Osteoblast (primary cell): ENCODE results near the gene RBM39. TPM values are rescaled to one million over a fixed set of nuclear protein-coding genes. Genes with fewer than 3 reads are reported as not detected.

Experiments
- DNase-seq: peaks from one replicate; pipeline ENCODE4 v3.0.0; 2011; ENCODE audit warnings: low spot score, mixed read lengths; ENCODE audit not compliant: insufficient read length; ENCODE audit errors: missing footprints
- H2AFZ ChIP-seq: 2 replicates; pipeline ENCODE4 v1.6.0; 2011; ENCODE audit warnings: mild to moderate bottlenecking, low read length
- H3K27ac ChIP-seq: 2 replicates; pipeline ENCODE4 v1.5.1; 2011; ENCODE audit warnings: mild to moderate bottlenecking, low read depth, low read length, moderate library complexity
- H3K27me3 ChIP-seq: 2 replicates; pipeline ENCODE4 v1.6.0; 2012; ENCODE audit warnings: mild to moderate bottlenecking, control low read depth, inconsistent platforms, low read length, moderate library complexity; ENCODE audit not compliant: insufficient read depth
- H3K36me3 ChIP-seq: 2 replicates; pipeline ENCODE4 v1.5.1; 2011; ENCODE audit warnings: mild to moderate bottlenecking, low read length, control low read depth, moderate library complexity; ENCODE audit not compliant: insufficient read depth
- H3K4me1 ChIP-seq: 2 replicates; pipeline ENCODE4 v1.5.1; 2011; ENCODE audit warnings: mild to moderate bottlenecking, low read length, control low read depth, moderate library complexity; ENCODE audit not compliant: insufficient read depth
- H3K4me2 ChIP-seq: 2 replicates; pipeline ENCODE4 v1.6.0; 2011; ENCODE audit warnings: mild to moderate bottlenecking, low read length; ENCODE audit not compliant: insufficient read depth
- H3K4me3 ChIP-seq: fragments of 200-600 bp; sonication (generic); 3 replicates; pipeline ENCODE4 v1.5.1; 2012; ENCODE audit warnings: mild to moderate bottlenecking, low read length, inconsistent platforms; ENCODE audit not compliant: insufficient read depth
- H3K79me2 ChIP-seq: 2 replicates; pipeline ENCODE4 v1.6.0; 2012; ENCODE audit warnings: mild to moderate bottlenecking, low read length, control low read depth, inconsistent platforms; ENCODE audit not compliant: insufficient read depth
- H3K9me3 ChIP-seq: 2 replicates; pipeline ENCODE4 v1.5.1; 2011; ENCODE audit warnings: low read depth, low read length, control low read depth
- H4K20me1 ChIP-seq: 2 replicates; pipeline ENCODE4 v1.6.0; 2012; ENCODE audit warnings: mild to moderate bottlenecking, low read length, control low read depth; ENCODE audit not compliant: insufficient read depth
- CTCF ChIP-seq: IDR thresholded peaks from 2 replicates; pipeline ENCODE4 v1.5.1; 2011; ENCODE audit warnings: mild to moderate bottlenecking, low read depth, low read length, moderate library complexity; ENCODE audit errors: extremely low read depth
- total RNA-seq: library from RNA; depleted of rRNA; stranded (reverse); fragments of >200 nt; gene quantifications from 2 replicates; pipeline ENCODE4 v1.2.3, GENCODE V29; 2012

RBM39 gene
- total RNA-seq, 1 donor: 300 TPM

- no peaks in the 10 kb centered on the region for H4K20me1 ChIP-seq
- DNase-seq: peak; percentile 41
- H3K27ac ChIP-seq: peak overlapping the region; percentile 93
- no peaks in the 10 kb centered on the region for H3K9me3 ChIP-seq
- H3K4me2 ChIP-seq: peak overlapping the region; percentile 80
- H3K4me1 ChIP-seq: peaks cover 37% of the 10 kb centered on the region
- TF ChIP-seq CTCF: no peak
- no peaks in the 10 kb centered on the region for H3K27me3 ChIP-seq
- peaks cover 10% of the 10 kb centered on the region for H3K36me3 ChIP-seq
- no peak overlapping the region for H2AFZ ChIP-seq
- H3K79me2 ChIP-seq: peaks cover 54% of the 10 kb centered on the region
- peak overlapping the region; percentile 83 for H3K4me3 ChIP-seq
Observed at GRCh38 chr20:35772563-35773058, 30.6 kb upstream of the RBM39 start.

- Histone ChIP-seq H3K4me1 (peaks cover 37% of the 10 kb centered on the region), H4K20me1 (no peaks in the 10 kb centered on the region), H3K36me3 (peaks cover 10% of the 10 kb centered on the region), H3K27ac (peak within 1 kb of the TSS; percentile 93), H3K4me2 (peak within 1 kb of the TSS; percentile 80), H3K27me3 (no peaks in the 10 kb centered on the region), H3K4me3 (peak within 1 kb of the TSS; percentile 83), H3K79me2 (peaks cover 47% of the 10 kb centered on the region), H2AFZ (peak within 1 kb of the TSS; percentile 79), H3K9me3 (no peaks in the 10 kb centered on the region)
- peak; percentile 99 for DNase-seq
- TF ChIP-seq CTCF: no peak
Observed at GRCh38 chr20:35771689-35772562, 29.9 kb upstream of the RBM39 start, which contains the start of gene PHF20. PHF20 (plus strand) TSS chr20:35772015; CDS start chr20:35801523, 29,508 bp downstream.

- Histone ChIP-seq H3K9me3 (no peaks in the 10 kb centered on the region), H3K4me2 (peak overlapping the region; percentile 57), H3K4me1 (peaks cover 37% of the 10 kb centered on the region), H2AFZ (peak overlapping the region; percentile 79), H4K20me1 (no peaks in the 10 kb centered on the region), H3K36me3 (peaks cover 10% of the 10 kb centered on the region), H3K27ac (peak overlapping the region; percentile 93), H3K79me2 (peaks cover 41% of the 10 kb centered on the region), H3K27me3 (no peaks in the 10 kb centered on the region), H3K4me3 (peak overlapping the region; percentile 83)
- no peak for DNase-seq
- no peak for TF ChIP-seq CTCF
Observed at GRCh38 chr20:35771367-35771688, 29.3 kb upstream of the RBM39 start.
